Skeletal muscle satellite cell (primary cell): Measurements from ENCODE around the gene SLC26A5.
"Not testable (repeated sequence)": the region's sequence is repeated elsewhere in the genome, so short reads cannot be mapped to it uniquely, and the experiment has no call there.

Experiments used
- H3K27me3 ChIP-seq: 2 replicates; pipeline ENCODE4 v1.7.0; 2013; ENCODE audit warnings: low read length; ENCODE audit not compliant: control insufficient read depth, insufficient read depth
- H3K36me3 ChIP-seq: 2 replicates; pipeline ENCODE4 v1.7.0; 2013; ENCODE audit warnings: mild to moderate bottlenecking, control low read depth, low read length; ENCODE audit not compliant: insufficient read depth
- H3K4me1 ChIP-seq: 2 replicates; pipeline ENCODE4 v1.7.0; 2013; ENCODE audit warnings: low read length; ENCODE audit not compliant: control insufficient read depth, insufficient read depth
- H3K4me2 ChIP-seq: 2 replicates; pipeline ENCODE4 v1.7.0; 2013; ENCODE audit warnings: mild to moderate bottlenecking, low read length
- H3K4me3 ChIP-seq: 2 replicates; pipeline ENCODE4 v1.7.0; 2013; ENCODE audit warnings: low read length
- H3K9ac ChIP-seq: 2 replicates; pipeline ENCODE4 v1.7.0; 2013; ENCODE audit warnings: mild to moderate bottlenecking, low read depth, low read length, moderate library complexity
- H3K9me3 ChIP-seq: replicated peaks from 2 replicates; pipeline ENCODE4 v1.7.0; 2013; ENCODE audit warnings: mild to moderate bottlenecking, control low read depth, low read length

SLC26A5 gene

GRCh38 chr7:103437623-103438022 is 8.4 kb downstream of the SLC26A5 start:
- H3K27me3 ChIP-seq, result peaks cover 27% of the 10 kb centered on the region
- no peaks in the 10 kb centered on the region for H3K36me3 ChIP-seq
- no peak overlapping the region for H3K4me2 ChIP-seq
- no peak overlapping the region for H3K9ac ChIP-seq
- no peak overlapping the region for H3K4me3 ChIP-seq
- no peaks in the 10 kb centered on the region for H3K9me3 ChIP-seq
- no peaks in the 10 kb centered on the region for H3K4me1 ChIP-seq

- Histone ChIP-seq H3K4me2 (no peak overlapping the region), H3K9me3 (no peaks in the 10 kb centered on the region), H3K4me3 (no peak overlapping the region), H3K9ac (no peak overlapping the region), H3K27me3 (peaks cover 4% of the 10 kb centered on the region), H3K36me3 (no peaks in the 10 kb centered on the region), H3K4me1 (no peaks in the 10 kb centered on the region)
Observed at GRCh38 chr7:103432712-103433111, 13.3 kb downstream of the SLC26A5 start.

- Histone ChIP-seq H3K4me3 (no peak overlapping the region), H3K9me3 (no peaks in the 10 kb centered on the region), H3K27me3 (peaks cover 25% of the 10 kb centered on the region), H3K4me2 (no peak overlapping the region), H3K4me1 (no peaks in the 10 kb centered on the region), H3K9ac (no peak overlapping the region), H3K36me3 (no peaks in the 10 kb centered on the region)
Observed at GRCh38 chr7:103425177-103425576, 20.8 kb downstream of the SLC26A5 start.

GRCh38 chr7:103423467-103424179 is 22.4 kb downstream of the SLC26A5 start:
- no peaks in the 10 kb centered on the region for H3K9me3 ChIP-seq
- H3K4me1 ChIP-seq, result no peaks in the 10 kb centered on the region
- H3K36me3 ChIP-seq, result no peaks in the 10 kb centered on the region
- peaks cover 25% of the 10 kb centered on the region for H3K27me3 ChIP-seq
- H3K4me2 ChIP-seq, result no peak overlapping the region
- no peak overlapping the region for H3K9ac ChIP-seq
- no peak overlapping the region for H3K4me3 ChIP-seq

GRCh38 chr7:103420857-103421384 is 25.1 kb downstream of the SLC26A5 start:
- Histone ChIP-seq H3K27me3 (peaks cover 22% of the 10 kb centered on the region), H3K4me3 (no peak overlapping the region), H3K4me2 (no peak overlapping the region), H3K9me3 (no peaks in the 10 kb centered on the region), H3K36me3 (no peaks in the 10 kb centered on the region), H3K4me1 (no peaks in the 10 kb centered on the region), H3K9ac (no peak overlapping the region)

GRCh38 chr7:103418241-103418640 is 27.8 kb downstream of the SLC26A5 start:
- H3K27me3 ChIP-seq, result peaks cover 23% of the 10 kb centered on the region
- H3K4me1 ChIP-seq, result no peaks in the 10 kb centered on the region
- H3K9me3 ChIP-seq, result no peaks in the 10 kb centered on the region
- H3K4me3 ChIP-seq, result no peak overlapping the region
- H3K4me2 ChIP-seq, result no peak overlapping the region
- H3K36me3 ChIP-seq, result no peaks in the 10 kb centered on the region
- H3K9ac ChIP-seq, result no peak overlapping the region

- H3K4me1 ChIP-seq, result no peaks in the 10 kb centered on the region
- H3K9ac ChIP-seq, result no peak overlapping the region
- peaks cover 22% of the 10 kb centered on the region for H3K27me3 ChIP-seq
- H3K36me3 ChIP-seq, result no peaks in the 10 kb centered on the region
- H3K9me3 ChIP-seq, result no peaks in the 10 kb centered on the region
- H3K4me2 ChIP-seq, result no peak overlapping the region
- H3K4me3 ChIP-seq, result no peak overlapping the region
Observed at GRCh38 chr7:103413407-103413806, 32.6 kb downstream of the SLC26A5 start.

GRCh38 chr7:103412151-103412550 is 33.9 kb downstream of the SLC26A5 start:
- Histone ChIP-seq H3K27me3 (peaks cover 22% of the 10 kb centered on the region), H3K4me3 (no peak overlapping the region), H3K9ac (no peak overlapping the region), H3K4me2 (no peak overlapping the region), H3K36me3 (no peaks in the 10 kb centered on the region), H3K4me1 (no peaks in the 10 kb centered on the region), H3K9me3 (no peaks in the 10 kb centered on the region)

GRCh38 chr7:103405789-103406613 is 40.0 kb downstream of the SLC26A5 start:
- not testable (repeated sequence) for H3K27me3 ChIP-seq, H3K9me3 ChIP-seq, H3K4me2 ChIP-seq, H3K4me3 ChIP-seq, H3K36me3 ChIP-seq, H3K4me1 ChIP-seq, H3K9ac ChIP-seq

- not testable (repeated sequence) for H3K4me2 ChIP-seq, H3K9me3 ChIP-seq, H3K4me1 ChIP-seq, H3K27me3 ChIP-seq, H3K9ac ChIP-seq, H3K36me3 ChIP-seq, H3K4me3 ChIP-seq
Observed at GRCh38 chr7:103399687-103400086, 46.3 kb downstream of the SLC26A5 start.

- Histone ChIP-seq H3K36me3 (no peaks in the 10 kb centered on the region), H3K27me3 (peaks cover 3% of the 10 kb centered on the region), H3K9ac (no peak overlapping the region), H3K4me1 (no peaks in the 10 kb centered on the region), H3K4me3 (no peak overlapping the region), H3K9me3 (no peaks in the 10 kb centered on the region), H3K4me2 (no peak overlapping the region)
Observed at GRCh38 chr7:103398483-103399127, 47.4 kb downstream of the SLC26A5 start.
